HG02678 (cell line): ENCODE measurements around the gene MEGF6.

ENCODE experiments used
- ATAC-seq: cut with Tn5 transposase; IDR thresholded peaks from one replicate; pipeline ENCODE4 v1.9.1; 2021; ENCODE audit warnings: mild to moderate bottlenecking, moderate library complexity; ENCODE audit not compliant: unreplicated experiment

Gene MEGF6

GRCh38 chr1:3560251-3560871 lies 50.9 kb downstream of the MEGF6 start:
- no peak for ATAC-seq

- no peak for ATAC-seq
Measured at GRCh38 chr1:3558036-3558726, 53.1 kb downstream of the MEGF6 start.

GRCh38 chr1:3557366-3557765 lies 53.9 kb downstream of the MEGF6 start:
- no peak for ATAC-seq

- ATAC-seq, result no peak
Measured at GRCh38 chr1:3556336-3556735, 55.0 kb downstream of the MEGF6 start.

GRCh38 chr1:3555131-3555920 lies 56.0 kb downstream of the MEGF6 start:
- ATAC-seq, result no peak

- ATAC-seq, result no peak
Measured at GRCh38 chr1:3553940-3554223, 57.4 kb downstream of the MEGF6 start.

GRCh38 chr1:3553166-3553939 lies 58.0 kb downstream of the MEGF6 start:
- no peak for ATAC-seq

- ATAC-seq, result no peak
Measured at GRCh38 chr1:3552751-3553150, 58.6 kb downstream of the MEGF6 start.

GRCh38 chr1:3552176-3552575 lies 59.1 kb downstream of the MEGF6 start:
- no peak for ATAC-seq

GRCh38 chr1:3551711-3552110 lies 59.6 kb downstream of the MEGF6 start:
- ATAC-seq, result no peak

GRCh38 chr1:3551290-3551678 lies 60.0 kb downstream of the MEGF6 start:
- no peak for ATAC-seq

- no peak for ATAC-seq
Measured at GRCh38 chr1:3550511-3551289, 60.6 kb downstream of the MEGF6 start.

GRCh38 chr1:3548895-3549294 lies 62.4 kb downstream of the MEGF6 start:
- no peak for ATAC-seq

GRCh38 chr1:3548156-3548893 lies 63.0 kb downstream of the MEGF6 start:
- no peak for ATAC-seq

- ATAC-seq, result no peak
Measured at GRCh38 chr1:3547055-3548005, 64.0 kb downstream of the MEGF6 start.

- ATAC-seq, result no peak
Measured at GRCh38 chr1:3546048-3546384, 65.3 kb downstream of the MEGF6 start.

GRCh38 chr1:3545363-3546047 lies 65.8 kb downstream of the MEGF6 start:
- ATAC-seq, result no peak
